Measurements from ENCODE around the gene RNF217.
"Not testable (repeated sequence)": the region's sequence is repeated elsewhere in the genome, so short reads cannot be mapped to it uniquely, and the experiment has no call there.

Gene RNF217, protein sequence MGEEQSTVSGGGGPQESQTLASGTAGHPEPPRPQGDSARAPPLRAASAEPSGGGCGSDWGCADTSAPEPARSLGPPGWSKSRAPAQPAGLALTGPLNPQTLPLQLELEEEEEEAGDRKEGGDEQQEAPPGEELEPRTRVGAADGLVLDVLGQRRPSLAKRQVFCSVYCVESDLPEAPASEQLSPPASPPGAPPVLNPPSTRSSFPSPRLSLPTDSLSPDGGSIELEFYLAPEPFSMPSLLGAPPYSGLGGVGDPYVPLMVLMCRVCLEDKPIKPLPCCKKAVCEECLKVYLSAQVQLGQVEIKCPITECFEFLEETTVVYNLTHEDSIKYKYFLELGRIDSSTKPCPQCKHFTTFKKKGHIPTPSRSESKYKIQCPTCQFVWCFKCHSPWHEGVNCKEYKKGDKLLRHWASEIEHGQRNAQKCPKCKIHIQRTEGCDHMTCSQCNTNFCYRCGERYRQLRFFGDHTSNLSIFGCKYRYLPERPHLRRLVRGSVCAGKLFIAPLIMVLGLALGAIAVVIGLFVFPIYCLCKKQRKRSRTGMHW

DNA sequence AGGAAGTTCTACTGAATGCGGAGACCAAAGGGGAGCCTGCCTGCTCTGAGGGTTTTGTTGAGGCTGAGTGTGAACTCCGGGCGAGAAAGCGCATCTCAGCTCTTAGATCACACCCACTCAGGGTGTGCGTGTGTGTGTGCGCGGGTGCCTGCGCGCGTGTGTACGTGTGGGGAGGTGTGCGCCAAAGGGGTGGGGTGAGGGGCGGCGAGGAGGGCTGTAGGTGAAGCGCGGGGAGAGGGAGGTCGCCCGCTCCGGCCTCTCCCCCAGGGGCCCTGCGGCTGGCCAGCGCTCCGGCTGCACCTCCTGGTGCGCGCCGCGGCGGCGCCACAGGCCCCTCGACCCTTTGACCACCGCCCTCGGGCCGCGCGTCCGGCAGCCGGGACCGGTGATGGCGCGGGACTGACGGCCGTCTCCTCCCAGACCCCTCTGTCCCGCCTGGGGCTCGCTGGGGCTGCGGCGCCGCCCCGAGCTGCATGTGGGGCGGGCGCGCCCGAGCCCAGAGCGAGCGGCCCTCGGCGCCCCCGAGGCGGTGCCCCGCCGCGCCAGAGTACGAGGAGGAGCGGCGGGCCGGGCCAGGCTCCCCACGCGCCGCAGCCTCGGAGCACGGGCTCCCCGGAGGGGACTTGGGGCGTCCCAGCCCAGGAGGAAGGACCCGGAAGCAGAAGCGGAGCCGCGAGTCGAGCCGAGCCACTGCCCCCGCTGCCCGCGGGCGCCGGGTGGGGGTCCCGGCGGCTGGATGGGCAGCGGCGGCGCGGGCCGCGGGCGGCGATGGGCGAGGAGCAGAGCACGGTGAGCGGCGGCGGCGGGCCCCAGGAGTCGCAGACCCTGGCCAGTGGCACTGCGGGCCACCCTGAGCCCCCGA lies at the start of gene RNF217:
Gene RNF217 (plus strand): TSS at position 661 of the 862 bp plus-strand sequence. CDS start 108 bp downstream, at position 769.
- no peak for DNase-seq

DNA sequence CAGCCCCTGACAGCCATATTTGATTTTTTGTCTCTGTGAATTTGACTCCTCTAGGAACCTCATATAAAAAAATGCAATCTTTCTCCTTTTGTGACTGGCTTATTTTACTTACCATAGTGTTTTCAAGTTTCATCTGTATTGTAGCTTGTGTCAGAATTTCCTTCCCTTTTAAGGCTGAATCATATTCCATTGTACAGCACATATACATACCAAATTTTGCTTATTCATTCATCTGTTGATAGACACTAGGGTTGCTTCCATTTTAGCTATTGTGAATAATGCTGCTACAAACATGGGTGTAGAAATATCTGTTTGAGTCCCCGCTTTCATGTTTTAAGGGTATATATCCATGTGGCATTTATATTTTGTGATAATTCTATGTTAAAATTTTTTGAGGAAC lies 49.2 kb upstream of the RNF217 start:
- no peak for DNase-seq

DNA sequence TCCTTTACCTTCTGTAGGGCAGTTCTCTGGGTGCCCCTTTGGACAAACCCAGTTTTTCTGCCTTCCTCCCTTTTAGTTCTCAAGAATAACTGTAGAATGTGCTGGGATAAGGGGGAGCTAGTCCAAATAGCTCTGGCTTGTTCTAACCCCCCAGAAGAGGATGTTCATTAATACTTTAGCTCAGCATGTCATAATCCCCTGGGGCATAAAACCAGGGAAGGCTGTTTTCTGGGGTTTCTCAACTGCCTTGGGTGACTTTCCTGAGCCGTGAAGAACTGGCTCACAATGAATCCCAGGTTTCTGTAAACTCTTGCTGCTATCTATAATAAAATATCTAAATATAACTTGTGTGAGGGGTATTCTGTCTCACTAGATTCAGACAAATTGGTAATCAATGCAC lies 44.5 kb upstream of the RNF217 start:
- DNase-seq = no peak

DNA sequence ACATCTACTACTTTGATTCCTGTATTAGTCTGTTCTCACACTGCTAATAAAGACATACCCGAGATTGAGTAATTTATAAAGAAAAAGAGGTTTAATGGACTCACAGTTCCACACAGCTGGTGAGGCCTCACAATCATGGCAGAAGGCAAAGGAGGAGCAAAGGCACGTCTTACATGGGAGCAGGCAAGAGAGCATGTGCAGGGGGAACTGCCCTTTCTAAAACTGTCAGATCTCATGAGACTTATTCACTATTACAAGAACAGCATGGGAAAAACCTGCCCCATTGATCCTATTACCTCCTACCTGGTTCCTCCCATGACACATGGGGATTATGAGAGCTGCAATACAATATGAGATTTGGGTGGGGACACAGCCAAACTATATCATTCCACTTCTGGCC lies 42.5 kb upstream of the RNF217 start:
- not testable (repeated sequence) for DNase-seq

DNA sequence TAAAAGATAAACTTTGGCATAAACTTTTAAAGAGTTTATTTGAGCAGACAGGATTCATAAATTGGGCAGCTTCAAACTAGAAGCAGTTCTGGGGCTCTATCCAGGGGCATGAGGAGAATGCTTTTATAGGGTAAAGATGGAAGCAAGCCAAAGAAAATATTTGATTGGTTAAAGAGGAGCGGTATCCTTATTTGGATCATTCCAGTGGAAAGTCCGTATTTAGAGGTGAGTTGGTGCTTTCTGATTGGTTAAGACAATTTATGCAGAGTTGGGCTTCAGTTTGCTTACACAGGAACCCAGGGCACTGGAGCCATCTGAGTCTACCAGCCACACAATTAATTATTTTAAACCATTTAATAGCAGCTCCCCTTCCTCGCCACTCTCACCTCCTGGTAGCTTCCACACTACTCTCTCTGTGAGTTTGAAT lies 37.9 kb upstream of the RNF217 start:
- DNase-seq = no peak

DNA sequence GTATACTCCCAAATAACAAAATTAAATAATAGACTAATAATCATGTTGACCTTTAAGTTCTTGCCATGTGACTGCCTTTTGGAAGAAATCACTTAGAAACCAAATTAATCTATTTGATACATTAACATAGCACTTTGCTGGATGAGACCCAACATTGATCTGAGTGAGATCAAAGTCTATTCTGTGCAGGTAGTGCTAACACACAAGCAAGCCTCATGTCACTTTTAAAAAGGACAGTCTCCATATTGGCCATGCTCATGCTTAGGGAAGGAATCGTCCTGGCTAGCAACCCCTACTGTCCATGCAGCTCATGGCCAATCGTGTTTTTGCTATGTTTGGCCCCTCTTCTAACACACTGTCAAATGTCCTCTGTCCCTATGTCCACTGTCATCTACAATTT lies 35.8 kb upstream of the RNF217 start:
- no peak for DNase-seq

DNA sequence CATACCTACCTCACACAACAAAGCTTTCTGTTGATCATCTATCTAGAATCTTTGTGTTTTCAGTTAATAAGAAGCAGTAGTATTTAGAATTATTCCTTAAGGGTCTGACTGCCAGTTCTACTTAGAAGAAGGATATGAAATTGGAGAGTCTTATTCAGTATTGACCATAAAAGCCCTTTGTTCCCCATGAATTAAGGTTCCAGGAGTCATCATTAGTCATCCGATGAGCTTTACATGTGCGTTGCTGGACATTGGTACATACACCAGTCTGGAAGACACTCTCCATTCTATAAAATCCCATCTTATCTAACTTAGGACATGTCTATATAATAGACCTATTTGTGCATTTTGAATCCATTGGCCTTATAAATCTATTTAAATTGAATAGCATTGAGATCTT lies 34.4 kb upstream of the RNF217 start:
- DNase-seq = no peak

DNA sequence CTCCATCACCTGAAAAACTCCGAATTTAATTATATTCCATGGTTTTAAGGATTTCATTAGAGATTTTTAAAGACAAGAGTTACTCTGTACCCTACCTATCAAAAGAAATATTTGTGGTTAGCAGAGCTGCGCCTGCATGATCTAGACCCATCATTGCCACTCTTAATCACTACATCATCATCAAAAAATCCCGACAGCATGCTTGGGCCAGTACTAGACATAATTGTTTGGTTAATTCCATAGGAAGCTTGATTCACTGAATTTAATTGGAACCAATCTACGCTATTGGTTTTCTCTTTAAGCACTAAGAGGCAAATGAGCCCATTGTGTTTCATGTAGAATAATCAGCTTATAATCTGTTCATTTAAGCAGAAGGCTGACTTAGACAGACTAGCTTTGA lies 33.4 kb upstream of the RNF217 start:
- DNase-seq = no peak

DNA sequence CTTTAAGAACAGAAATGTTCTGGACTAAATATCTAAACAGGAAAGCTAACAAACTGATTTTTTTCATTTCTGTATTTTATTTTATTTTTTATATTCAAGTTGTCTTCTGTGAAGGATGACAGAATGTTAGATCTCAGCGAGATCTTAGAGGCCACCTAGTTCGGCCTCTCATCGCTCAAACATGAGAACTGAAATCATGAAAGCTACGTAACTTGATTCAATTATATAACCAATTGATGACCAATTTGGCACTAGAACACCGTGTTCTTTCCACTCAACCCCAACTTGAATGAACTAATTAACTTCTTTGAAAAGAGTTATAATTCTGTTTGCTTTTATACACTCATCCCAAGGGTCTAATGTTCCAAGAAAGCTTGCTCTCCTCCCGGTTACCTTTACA lies 24.6 kb upstream of the RNF217 start:
- DNase-seq = no peak

DNA sequence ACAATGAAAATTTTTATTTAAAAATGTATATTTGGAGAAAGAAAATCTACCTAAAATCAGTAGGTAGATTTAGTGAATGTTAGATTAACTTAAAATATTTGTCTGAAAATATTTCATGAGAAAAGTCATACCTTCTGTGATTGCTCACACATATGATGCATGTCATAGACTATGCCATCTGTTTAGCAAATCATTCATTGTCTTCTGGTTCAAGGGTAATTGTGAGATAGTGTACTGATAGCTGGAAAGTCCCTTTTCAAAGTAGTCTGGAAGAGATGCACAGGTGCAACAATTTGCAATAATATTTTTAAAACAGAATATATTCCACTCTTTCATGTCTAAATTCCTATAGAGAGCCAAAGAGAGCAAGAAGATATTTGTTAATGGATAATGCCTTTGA lies 21.0 kb upstream of the RNF217 start:
- no peak for DNase-seq

DNA sequence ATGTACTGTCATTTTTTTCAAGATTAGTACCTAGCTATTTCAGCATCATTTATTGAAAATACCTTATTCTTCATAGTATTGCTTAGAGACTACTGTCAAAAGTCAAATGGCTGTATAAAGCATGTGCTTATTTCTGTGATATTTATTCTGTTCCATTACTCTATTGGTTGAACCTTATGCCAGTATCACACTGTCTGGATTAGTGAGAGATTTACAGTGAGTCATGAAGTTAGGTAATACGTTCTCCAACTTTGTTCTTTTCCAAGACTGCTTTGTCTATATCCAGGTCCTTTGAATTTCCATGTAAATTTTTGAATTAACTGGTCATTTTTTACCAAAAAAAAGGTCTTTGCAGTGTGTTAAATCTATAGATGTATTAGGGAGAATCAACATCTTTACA lies 18.6 kb upstream of the RNF217 start:
- DNase-seq = no peak

DNA sequence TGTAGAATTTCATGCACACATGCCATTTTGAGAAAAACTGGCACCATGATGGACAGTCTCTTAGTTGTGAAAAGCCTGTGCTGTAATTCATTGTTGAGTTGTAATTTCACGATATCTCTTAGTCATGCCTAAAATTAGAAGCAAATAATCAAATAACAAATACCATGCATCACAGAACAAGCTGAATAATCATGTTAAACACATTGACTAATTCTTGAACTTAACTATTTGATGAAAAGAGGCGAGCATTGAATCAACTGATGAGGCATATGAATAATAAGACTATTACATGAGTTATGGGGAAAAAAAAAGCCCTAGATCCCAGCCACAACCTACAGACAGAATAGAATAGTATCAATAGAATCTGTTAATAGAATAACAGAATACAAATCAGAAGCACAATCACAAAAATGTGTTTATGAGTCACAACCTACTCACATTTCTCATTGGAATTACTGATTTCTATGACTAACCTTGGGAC lies 14.2 kb upstream of the RNF217 start:
- no peak for DNase-seq

DNA sequence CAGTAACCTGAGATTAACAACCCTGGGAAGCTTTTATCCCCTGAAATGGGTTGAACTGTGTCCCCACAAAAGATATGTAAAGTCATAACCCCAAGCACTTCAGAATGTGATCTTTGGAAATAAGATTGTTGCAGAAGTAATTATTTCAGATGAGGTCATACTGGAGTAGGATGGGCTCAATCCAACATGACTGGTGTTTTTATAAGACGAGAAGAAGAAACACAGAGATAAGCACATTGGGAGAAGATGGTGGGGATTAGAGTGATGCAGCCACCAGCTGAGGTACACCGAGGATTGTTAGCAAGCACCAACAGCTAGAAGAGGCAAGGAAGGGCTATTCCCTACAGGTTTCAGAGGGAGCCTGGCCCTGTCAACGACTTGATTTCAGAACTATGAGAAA lies 12.5 kb upstream of the RNF217 start:
- DNase-seq = no peak

DNA sequence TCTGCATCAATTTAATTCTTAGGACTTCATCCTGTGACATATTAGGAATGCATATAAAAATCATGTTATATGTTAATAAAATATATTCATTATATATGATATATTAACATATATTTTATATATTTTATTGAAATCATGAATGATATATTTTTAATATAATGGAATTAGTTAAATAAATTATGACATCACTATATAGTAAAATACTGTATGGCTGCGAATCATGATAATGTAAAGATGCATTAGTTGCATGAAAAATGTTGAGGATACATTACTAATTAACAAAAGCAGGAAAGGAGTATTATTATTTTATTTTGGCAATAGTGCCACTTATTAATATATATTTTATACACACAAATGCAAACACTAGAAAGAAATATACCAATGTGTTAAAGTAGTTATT lies 8.4 kb upstream of the RNF217 start:
- no peak for DNase-seq

DNA sequence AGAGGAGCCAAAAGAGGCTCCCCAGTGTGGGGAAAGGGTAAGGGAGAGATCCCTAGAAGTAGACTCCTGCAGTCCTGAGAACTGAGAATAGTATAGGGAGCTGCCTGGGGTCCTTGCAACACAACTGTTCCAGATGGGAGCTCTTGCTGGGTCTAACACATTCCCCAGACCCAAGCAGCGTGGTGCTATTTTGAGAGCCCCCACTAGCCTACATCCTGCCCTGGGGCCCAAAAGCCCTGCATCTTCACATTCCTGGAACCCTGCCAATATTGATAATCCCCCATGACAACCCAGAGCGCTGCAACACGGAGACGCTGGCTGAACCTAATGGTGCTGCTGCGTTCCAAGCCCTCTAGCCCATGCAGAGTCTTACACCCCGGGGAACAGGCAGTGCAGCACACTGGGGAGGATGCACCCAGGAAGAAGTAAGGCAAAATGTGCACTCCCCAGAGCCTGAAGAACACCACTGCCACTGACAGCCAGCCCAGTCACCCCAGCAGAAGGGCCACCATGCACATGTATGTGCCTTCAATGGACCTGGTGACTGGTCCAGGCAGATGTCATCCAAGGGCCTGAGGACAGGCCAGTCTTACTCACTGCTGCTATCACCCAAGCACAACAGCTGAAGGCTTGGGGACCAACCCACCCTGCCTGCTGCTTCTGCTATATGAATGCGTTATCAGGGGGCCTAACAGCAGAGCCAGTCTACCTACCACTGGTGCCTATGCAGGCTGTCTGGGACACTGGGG lies 7.0 kb upstream of the RNF217 start:
- DNase-seq = no peak

DNA sequence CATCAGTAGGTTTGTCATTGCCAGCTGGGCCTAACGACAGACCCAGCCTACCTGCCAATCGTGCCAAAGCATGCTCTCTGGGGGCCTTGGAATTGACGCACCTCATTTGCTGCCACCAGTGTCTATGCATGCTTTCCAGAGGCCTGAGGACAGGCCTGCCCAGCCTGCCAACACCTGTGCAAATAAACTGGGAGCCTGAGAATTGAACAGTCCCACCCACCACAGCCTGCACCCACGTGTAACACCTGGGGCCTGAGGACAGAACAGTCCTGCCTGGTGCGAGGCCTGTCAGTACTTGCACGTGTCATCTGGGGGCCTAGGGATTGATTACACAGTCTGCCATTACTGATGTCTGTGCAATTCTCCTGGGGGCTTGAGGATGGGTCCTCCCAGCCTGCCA lies 6.2 kb upstream of the RNF217 start:
- DNase-seq = no peak

DNA sequence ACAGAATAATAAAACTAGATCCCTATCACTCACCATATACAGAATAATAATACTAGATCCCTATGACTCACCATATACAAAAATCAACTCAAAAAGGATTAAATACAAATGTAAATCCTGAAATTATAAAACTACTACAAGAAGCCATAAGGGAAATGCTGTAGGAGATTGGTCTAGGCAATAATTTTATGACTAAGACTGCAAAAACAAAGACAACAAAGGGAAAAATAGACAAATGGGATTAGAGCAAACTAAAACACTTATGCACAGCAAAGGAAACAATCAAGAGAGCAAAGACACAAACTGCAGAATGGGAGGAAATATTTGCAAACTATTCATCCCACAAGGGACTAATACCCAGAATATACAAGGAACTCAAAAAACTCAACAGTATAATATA lies 4.1 kb upstream of the RNF217 start:
- DNase-seq = no peak

DNA sequence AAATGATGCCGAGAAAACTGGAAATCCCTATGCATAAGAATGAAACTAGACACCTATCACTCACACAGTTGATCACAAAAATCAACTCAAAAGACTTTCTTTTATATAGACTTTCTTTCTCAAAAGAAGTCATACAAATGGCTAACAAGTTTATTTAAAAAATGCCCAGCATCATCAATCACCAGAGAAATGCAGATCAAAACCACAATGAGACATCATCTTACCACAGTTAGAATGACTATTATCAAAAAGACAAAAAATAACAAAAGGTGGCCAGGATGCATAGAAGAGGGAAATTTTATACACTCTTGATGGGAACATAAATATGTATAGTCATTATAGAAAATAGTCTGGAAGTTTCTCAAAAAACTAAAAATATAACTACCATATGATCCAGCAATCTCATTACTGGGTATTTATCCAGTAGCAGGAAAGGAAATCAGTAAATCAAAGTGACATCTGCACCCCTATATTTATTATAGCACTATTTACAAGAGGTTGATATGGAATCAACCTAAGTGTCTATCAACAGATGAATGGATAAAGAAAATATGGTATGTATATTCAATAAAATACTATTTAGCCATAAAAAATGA lies 3.4 kb upstream of the RNF217 start:
- DNase-seq = no peak

DNA sequence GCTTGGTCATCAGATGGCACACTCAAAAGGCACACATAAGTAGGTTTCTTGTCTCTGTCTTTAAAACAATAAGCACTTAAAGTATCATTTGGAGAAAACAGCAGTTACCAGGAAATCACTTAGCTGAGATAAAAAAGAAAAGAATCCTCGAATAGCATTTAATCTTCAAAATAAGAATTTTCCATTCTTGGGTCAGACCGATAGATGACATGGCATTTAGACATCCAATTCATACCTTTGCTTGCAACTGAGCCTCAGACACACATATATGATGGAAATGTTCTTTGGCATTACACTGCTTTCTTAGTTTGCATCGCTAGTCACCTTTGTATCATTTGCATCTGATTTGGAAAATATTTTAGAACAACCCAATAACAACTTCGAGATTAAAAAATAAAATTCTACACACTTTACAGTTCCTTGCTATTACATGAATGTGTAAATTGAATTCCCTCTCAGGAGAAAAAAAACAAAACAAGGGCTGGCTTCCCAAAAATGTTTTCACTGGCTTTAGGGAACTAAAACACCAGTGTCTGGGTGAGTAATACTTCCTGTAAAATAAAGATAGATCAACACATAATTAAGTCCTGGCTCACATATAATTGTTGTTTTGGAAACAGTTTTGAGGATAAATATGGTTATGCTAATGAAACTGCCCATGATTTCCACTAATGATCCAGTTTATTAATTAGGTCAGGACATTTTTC lies 1.3 kb upstream of the RNF217 start:
- DNase-seq = no peak

DNA sequence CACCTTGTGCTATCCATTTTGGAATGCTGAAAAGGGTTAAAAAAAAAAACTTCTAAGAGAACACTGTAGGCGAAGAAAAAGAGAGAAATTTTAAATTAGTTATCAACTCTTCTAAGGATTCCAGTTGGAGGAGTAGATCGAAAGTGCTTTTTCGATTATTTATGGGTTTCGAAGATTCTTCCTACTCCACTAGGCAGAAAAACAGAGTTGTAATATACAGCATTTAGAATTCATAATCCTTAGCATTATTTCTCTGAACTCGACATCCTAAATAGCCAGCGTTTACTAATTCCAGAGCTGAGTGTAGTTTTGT lies 817 bp upstream of the RNF217 start:
- no peak for DNase-seq

DNA sequence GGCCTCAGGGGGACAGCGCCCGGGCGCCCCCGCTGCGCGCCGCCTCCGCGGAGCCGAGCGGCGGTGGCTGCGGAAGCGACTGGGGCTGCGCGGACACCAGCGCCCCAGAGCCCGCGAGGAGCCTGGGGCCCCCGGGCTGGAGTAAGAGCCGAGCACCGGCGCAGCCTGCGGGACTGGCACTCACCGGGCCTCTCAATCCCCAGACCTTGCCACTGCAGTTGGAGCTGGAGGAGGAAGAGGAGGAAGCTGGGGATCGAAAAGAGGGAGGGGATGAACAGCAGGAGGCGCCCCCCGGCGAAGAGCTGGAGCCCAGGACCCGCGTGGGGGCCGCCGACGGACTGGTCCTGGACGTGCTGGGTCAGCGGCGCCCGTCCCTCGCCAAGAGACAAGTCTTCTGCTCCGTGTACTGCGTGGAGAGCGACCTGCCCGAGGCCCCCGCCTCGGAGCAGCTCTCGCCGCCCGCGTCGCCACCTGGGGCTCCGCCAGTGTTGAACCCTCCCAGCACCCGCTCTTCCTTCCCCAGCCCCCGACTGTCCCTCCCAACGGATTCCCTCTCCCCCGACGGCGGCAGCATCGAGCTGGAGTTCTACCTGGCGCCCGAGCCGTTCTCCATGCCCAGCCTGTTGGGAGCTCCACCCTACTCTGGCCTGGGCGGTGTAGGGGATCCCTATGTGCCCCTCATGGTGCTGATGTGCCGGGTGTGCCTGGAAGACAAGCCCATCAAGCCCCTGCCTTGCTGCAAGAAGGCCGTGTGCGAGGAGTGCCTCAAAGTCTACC lies 590 bp downstream of the RNF217 start:
- no peak for DNase-seq

All from T1000 (cell line).